SK-N-SH (cell line): Measurements from ENCODE around the gene DIS3. TPM values are rescaled to one million over a fixed set of nuclear protein-coding genes. Genes with fewer than 3 reads are reported as not detected.

Experiments
- CTCF ChIA-PET: fragments of 300-600, 350-600 bp; formaldehyde crosslinking; extraction: SDS; loops from one replicate; lab custom pipeline; 2021; lab: Yijun Ruan, JAX
- POLR2A ChIA-PET: fragments of 350-600 bp; sonication (Branson Sonifier 250); formaldehyde crosslinking; extraction: SDS; loops from one replicate; lab custom pipeline; 2020; ENCODE audit warnings: antibody characterized with exemption, inconsistent platforms; lab: Yijun Ruan, JAX
- DNase-seq: peaks from one replicate; pipeline ENCODE4 v3.0.0; 2012
- H2AFZ ChIP-seq: fragments of 200-600 bp; sonication (generic); 2 replicates; pipeline ENCODE4 v1.8.1; 2016; ENCODE audit warnings: antibody characterized with exemption, mild to moderate bottlenecking, low read depth
- H3F3A ChIP-seq: fragments of 200-600 bp; sonication (generic); replicated peaks from 2 replicates; pipeline ENCODE3; 2016; ENCODE audit warnings: antibody characterized with exemption, mild to moderate bottlenecking; ENCODE audit not compliant: insufficient read depth
- H3K27ac ChIP-seq, 2 experiments: fragments of 200-500 bp in 1 of 2; fragments of 200-600 bp in 1 of 2; sonication (Bioruptor generic) in 1 of 2; sonication (generic), shearing (Covaris generic) in 1 of 2; 2 replicates each; pipeline versions ENCODE4 v1.5.1 to v1.6.1; 2014 to 2016; ENCODE audit warnings: low read depth in 2 of 2, inconsistent platforms in 1 of 2, low read length in 1 of 2, mild to moderate bottlenecking in 1 of 2, mixed read lengths in 1 of 2
- H3K27me3 ChIP-seq: fragments of 200-600 bp; sonication (generic), shearing (Covaris generic); 2 replicates; pipeline ENCODE4 v1.6.1; 2016; ENCODE audit warnings: mixed run types; ENCODE audit not compliant: insufficient read depth
- H3K36me3 ChIP-seq, 2 experiments: fragments of 200-500 bp in 1 of 2; fragments of 200-600 bp in 1 of 2; sonication (Bioruptor generic) in 1 of 2; sonication (generic) in 1 of 2; replicated peaks in 1 of 2; 2 replicates each; pipeline versions ENCODE3 to v1.5.1; 2014 to 2016; ENCODE audit warnings: low read length in 1 of 2, mild to moderate bottlenecking in 1 of 2; ENCODE audit not compliant: insufficient read depth in 2 of 2, control insufficient read depth in 1 of 2
- H3K4me1 ChIP-seq, 2 experiments: fragments of 200-500 bp in 1 of 2; fragments of 200-600 bp in 1 of 2; sonication (Bioruptor generic) in 1 of 2; sonication (generic), shearing (Covaris generic) in 1 of 2; 2 replicates each; pipeline versions ENCODE4 v1.5.1 to v1.6.1; 2014 to 2016; ENCODE audit warnings: low read depth in 1 of 2, low read length in 1 of 2, mixed run types in 1 of 2; ENCODE audit not compliant: insufficient read depth in 2 of 2, control insufficient read depth in 1 of 2
- H3K4me2 ChIP-seq: fragments of 200-600 bp; sonication (generic), shearing (Covaris generic); 2 replicates; pipeline ENCODE4 v1.6.1; 2017; ENCODE audit warnings: mixed run types
- H3K4me3 ChIP-seq, 2 experiments: fragments of 200-500 bp in 1 of 2; fragments of 200-600 bp in 1 of 2; sonication (Bioruptor generic) in 1 of 2; sonication (generic), shearing (Covaris generic) in 1 of 2; 2 replicates each; pipeline versions ENCODE4 v1.5.1 to v1.8.1; 2014 to 2016; ENCODE audit warnings: low read depth in 2 of 2, inconsistent platforms in 1 of 2, low read length in 1 of 2, mild to moderate bottlenecking in 1 of 2, mixed read lengths in 1 of 2, moderate library complexity in 1 of 2
- H3K79me2 ChIP-seq: fragments of 200-600 bp; sonication (generic); 2 replicates; pipeline ENCODE4 v1.8.1; 2017; ENCODE audit warnings: mild to moderate bottlenecking; ENCODE audit not compliant: insufficient read depth
- H3K9ac ChIP-seq: fragments of 200-600 bp; sonication (generic); 2 replicates; pipeline ENCODE4 v1.6.1; 2017; ENCODE audit warnings: mixed run types
- H3K9me2 ChIP-seq: fragments of 200-600 bp; sonication (generic); 2 replicates; pipeline ENCODE4 v1.6.1; 2017; ENCODE audit warnings: mixed run types
- H3K9me3 ChIP-seq: fragments of 200-600 bp; sonication (generic); 2 replicates; pipeline ENCODE4 v1.6.1; 2017; ENCODE audit warnings: mixed run types, mild to moderate bottlenecking, moderate library complexity
- H4K20me1 ChIP-seq: fragments of 200-600 bp; sonication (generic); 2 replicates; pipeline ENCODE4 v1.6.1; 2017; ENCODE audit warnings: mild to moderate bottlenecking, mixed run types; ENCODE audit not compliant: insufficient read depth
- CHD2 ChIP-seq: fragments of 150-350 bp; IDR thresholded peaks from 2 replicates; pipeline ENCODE4 v1.6.1; 2018; ENCODE audit warnings: low read length; ENCODE audit not compliant: partially characterized antibody
- EP300 ChIP-seq, 2 experiments: IDR thresholded peaks; 2 replicates each; pipeline versions ENCODE4 v1.4.0 to v1.6.1; 2012; ENCODE audit warnings: borderline replicate concordance in 1 of 2, low read depth in 1 of 2, low read length in 1 of 2
- EZH2phosphoT487 ChIP-seq: fragments of 200-600 bp; sonication (generic); IDR thresholded peaks from 2 replicates; pipeline ENCODE4 v1.6.1; 2017; ENCODE audit warnings: low read depth, mixed run types, mild to moderate bottlenecking, antibody characterized with exemption, moderate library complexity, borderline replicate concordance
- FOSL2 ChIP-seq: IDR thresholded peaks from 2 replicates; pipeline ENCODE4 v1.4.0; 2012; ENCODE audit warnings: low read depth, mild to moderate bottlenecking, moderate library complexity, borderline replicate concordance
- FOXJ3 ChIP-seq: sonication (generic); formaldehyde crosslinking; IDR thresholded peaks from 2 replicates; pipeline ENCODE4 v1.5.1; 2020; ENCODE audit warnings: mild to moderate bottlenecking, missing genetic modification reagents
- FOXM1 ChIP-seq: IDR thresholded peaks from 2 replicates; pipeline ENCODE4 v1.4.0; 2012; ENCODE audit warnings: low read depth, mild to moderate bottlenecking
- GABPA ChIP-seq: IDR thresholded peaks from 2 replicates; pipeline ENCODE4 v1.4.0; 2012; ENCODE audit warnings: low read depth, mild to moderate bottlenecking
- MEF2A ChIP-seq: IDR thresholded peaks from 2 replicates; pipeline ENCODE4 v1.4.0; 2012; ENCODE audit warnings: low read depth, borderline replicate concordance
- NFIC ChIP-seq: IDR thresholded peaks from 2 replicates; pipeline ENCODE4 v1.4.0; 2012; ENCODE audit warnings: borderline replicate concordance
- NRF1 ChIP-seq: IDR thresholded peaks from 2 replicates; pipeline ENCODE4 v1.6.1; 2012; ENCODE audit warnings: low read depth, mild to moderate bottlenecking, low read length
- PBX3 ChIP-seq: IDR thresholded peaks from 2 replicates; pipeline ENCODE4; 2012
- POLR2AphosphoS5 ChIP-seq: IDR thresholded peaks from 2 replicates; pipeline ENCODE4 v1.6.1; 2012; ENCODE audit warnings: low read depth, low read length
- RAD21 ChIP-seq: IDR thresholded peaks from 2 replicates; pipeline ENCODE4 v1.6.1; 2012; ENCODE audit warnings: mild to moderate bottlenecking, low read length
- RCOR1 ChIP-seq: fragments of 150-350 bp; IDR thresholded peaks from 2 replicates; pipeline ENCODE4 v1.6.1; 2017; ENCODE audit warnings: antibody characterized with exemption, low read length
- RFX5 ChIP-seq: IDR thresholded peaks from 2 replicates; pipeline ENCODE4 v1.6.1; 2012; ENCODE audit warnings: mild to moderate bottlenecking, improper control_type of control experiment, low read length
- RXRA ChIP-seq: IDR thresholded peaks from 2 replicates; pipeline ENCODE4 v1.4.0; 2012; ENCODE audit warnings: low read depth, mild to moderate bottlenecking, borderline replicate concordance
- TAF1 ChIP-seq: IDR thresholded peaks from 2 replicates; pipeline ENCODE4 v1.6.1; 2012; ENCODE audit warnings: low read depth, mild to moderate bottlenecking, low read length, moderate library complexity, borderline replicate concordance
- TCF12 ChIP-seq: IDR thresholded peaks from 2 replicates; pipeline ENCODE4 v1.4.0; 2012
- TEAD4 ChIP-seq: IDR thresholded peaks from 2 replicates; pipeline ENCODE4 v1.4.0; 2012; ENCODE audit warnings: mild to moderate bottlenecking, borderline replicate concordance; ENCODE audit not compliant: insufficient read depth
- USF1 ChIP-seq: IDR thresholded peaks from 2 replicates; pipeline ENCODE4 v1.4.0; 2012; ENCODE audit warnings: low read depth, borderline replicate concordance
- USF2 ChIP-seq: fragments of 150-350 bp; IDR thresholded peaks from 2 replicates; pipeline ENCODE4 v1.6.1; 2017; ENCODE audit warnings: antibody characterized with exemption, low read length, low read depth, borderline replicate concordance
- YY1 ChIP-seq: IDR thresholded peaks from 2 replicates; pipeline ENCODE4 v1.4.0; 2012; ENCODE audit warnings: low read depth, mild to moderate bottlenecking
- WGBS: methylation state at CpG from one replicate; pipeline ENCODE4 v1.1.6; 2017; ENCODE audit warnings: low lambda C conversion rate; 5-methylcytosine and 5-hydroxymethylcytosine counted together
- polyA plus RNA-seq, 3 experiments: library from polyadenylated mRNA; depleted of rRNA; stranded (reverse); fragments of >200 nt; gene quantifications; 2 replicates each; pipeline ENCODE4 v1.2.3, GENCODE V29; 2012
- TF ChIP-seq, protein P1 (sequence below): fragments of 200-600 bp; sonication (generic); IDR thresholded peaks from 2 replicates; pipeline ENCODE4 v1.6.1; 2017; ENCODE audit warnings: antibody characterized with exemption, mild to moderate bottlenecking, moderate library complexity

The DIS3 gene
- polyA plus RNA-seq, 1 of the 3 experiments (the other 2 are of a cell fraction), result 15.7 TPM

GRCh38 chr13:72781451-72782439, at the start of gene DIS3, which contains the start of gene PIBF1 (continued):
- TF ChIP-seq POLR2AphosphoS5 (peak; percentile 91), NFIC (no peak; the same call in 1 of the 2 replicates), FOXJ3 (CRISPR knock-in tag) (peak; percentile 37; the same call in 1 of the 2 replicates), FOSL2 (no peak), NRF1 (0 out of 2 replicates have a peak, but pooled peaks have one; percentile 18), CHD2 (peak; percentile 99), RFX5 (no peak), USF2 (no peak), TAF1 (peak; percentile 64), RCOR1 (no peak), RAD21 (no peak), RXRA (no peak), YY1 (no peak), TEAD4 (no peak)
- TF ChIP-seq, protein P1, sequence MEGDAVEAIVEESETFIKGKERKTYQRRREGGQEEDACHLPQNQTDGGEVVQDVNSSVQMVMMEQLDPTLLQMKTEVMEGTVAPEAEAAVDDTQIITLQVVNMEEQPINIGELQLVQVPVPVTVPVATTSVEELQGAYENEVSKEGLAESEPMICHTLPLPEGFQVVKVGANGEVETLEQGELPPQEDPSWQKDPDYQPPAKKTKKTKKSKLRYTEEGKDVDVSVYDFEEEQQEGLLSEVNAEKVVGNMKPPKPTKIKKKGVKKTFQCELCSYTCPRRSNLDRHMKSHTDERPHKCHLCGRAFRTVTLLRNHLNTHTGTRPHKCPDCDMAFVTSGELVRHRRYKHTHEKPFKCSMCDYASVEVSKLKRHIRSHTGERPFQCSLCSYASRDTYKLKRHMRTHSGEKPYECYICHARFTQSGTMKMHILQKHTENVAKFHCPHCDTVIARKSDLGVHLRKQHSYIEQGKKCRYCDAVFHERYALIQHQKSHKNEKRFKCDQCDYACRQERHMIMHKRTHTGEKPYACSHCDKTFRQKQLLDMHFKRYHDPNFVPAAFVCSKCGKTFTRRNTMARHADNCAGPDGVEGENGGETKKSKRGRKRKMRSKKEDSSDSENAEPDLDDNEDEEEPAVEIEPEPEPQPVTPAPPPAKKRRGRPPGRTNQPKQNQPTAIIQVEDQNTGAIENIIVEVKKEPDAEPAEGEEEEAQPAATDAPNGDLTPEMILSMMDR, result no peak; the same call in 1 of the 2 replicates

DNA sequence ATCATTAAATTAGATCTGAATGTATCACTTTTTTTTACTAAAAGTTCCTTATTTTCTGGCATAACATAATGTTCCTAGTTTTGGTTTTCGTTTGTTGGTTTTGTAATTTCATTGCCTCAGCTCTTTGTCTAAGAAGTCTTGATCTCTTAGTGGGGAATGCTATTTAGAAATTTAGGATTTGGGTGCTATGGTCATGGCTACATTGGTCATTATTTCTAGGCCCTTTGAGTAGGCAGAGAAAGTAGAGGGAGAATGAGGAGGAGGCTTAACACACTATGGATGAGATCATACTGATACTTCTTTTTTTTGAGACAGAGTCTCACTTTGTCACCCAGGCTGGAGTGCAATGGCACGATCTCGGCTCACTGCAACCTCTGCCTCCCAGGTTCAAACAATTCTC, 42.0 kb upstream of the DIS3 start:
- H3K4me3 ChIP-seq, result no peak overlapping the region
- 99% methylated on average over 3 of the region's 3 CpGs for WGBS
- H3K9me2 ChIP-seq, result no peaks in the 10 kb centered on the region
- H3K27me3 ChIP-seq, result no peaks in the 10 kb centered on the region
- DNase-seq, result no peak
- no peaks in the 10 kb centered on the region for H3K9me3 ChIP-seq
- peaks cover 4% of the 10 kb centered on the region for H3F3A ChIP-seq
- TF ChIP-seq EP300 (IDR thresholded peaks at IDR 0.05; ENCODE audit: borderline replicate concordance in 1 of 2, low read depth in 1 of 2, low read length in 1 of 2) (no peak), RXRA (no peak), TAF1 (no peak), USF1 (no peak), YY1 (no peak), PBX3 (no peak), EZH2phosphoT487 (no peak), POLR2AphosphoS5 (no peak), GABPA (no peak), MEF2A (no peak), RCOR1 (no peak), FOXM1 (no peak), TCF12 (no peak), RFX5 (no peak), NFIC (no peak)
- TF ChIP-seq, protein P1, result no peak
- H4K20me1 ChIP-seq, result no peaks in the 10 kb centered on the region
- POLR2A ChIA-PET, result no interaction called here
- no peaks in the 10 kb centered on the region; a peak in 3 of 4 replicates for H3K4me1 ChIP-seq
- peaks cover 1% of the 10 kb centered on the region; the same call in 1 of the 2 replicates for H3K79me2 ChIP-seq
- no peak overlapping the region for H2AFZ ChIP-seq
- H3K9ac ChIP-seq, result no peak overlapping the region
- peaks cover 22 to 62% of the 10 kb centered on the region in 2 experiments for H3K36me3 ChIP-seq
- CTCF ChIA-PET, result no interaction called here
- H3K4me2 ChIP-seq, result no peak overlapping the region
- H3K27ac ChIP-seq, result no peak overlapping the region
